Spleen (tissue), 7 donors: ENCODE measurements around the gene SEPHS1.

Experiments
- CTCF ChIP-seq, 11 experiments: fragments of 200-600 bp in 7 of 11; fragments of 450-650 bp in 4 of 11; sonication (generic) in 4 of 11; IDR thresholded peaks in 8 of 11; conservative IDR thresholded peaks in 3 of 11; 1 replicate in 7 of 11; 2 replicates in 4 of 11; pipeline versions ENCODE4 v1.4.0 to v1.8.0; 2016 to 2021; ENCODE audit warnings: antibody characterized with exemption in 11 of 11, inconsistent platforms in 4 of 11, mild to moderate bottlenecking in 1 of 11
- POLR2A ChIP-seq, 3 donors: fragments of 450-650 bp; IDR thresholded peaks; one replicate each; pipeline ENCODE4 v1.5.1; 2017; ENCODE audit warnings: antibody characterized with exemption in 3 of 3, mild to moderate bottlenecking in 1 of 3
- POLR2AphosphoS5 ChIP-seq, 3 donors: sonication (generic); formaldehyde crosslinking; IDR thresholded peaks; one replicate each; pipeline ENCODE4 v1.5.1; 2017; ENCODE audit warnings: antibody characterized with exemption in 3 of 3
- donor health status: DM: no; HTN: no; CAD: no; lungs with moderate emphysema.
- donor health status: DM: no; HTN: no; CAD: no.
- donor health status: DM: no; HTN: no; CAD: no.

GRCh38 chr10:13397052-13397451 is 49.0 kb upstream of the SEPHS1 start:
- TF ChIP-seq POLR2A (IDR thresholded peaks at IDR 0.05) (no peak), CTCF (IDR thresholded peaks at IDR 0.05 in 8 of 11, conservative IDR thresholded peaks at IDR 0.05 in 3 of 11) (no peak), POLR2AphosphoS5 (IDR thresholded peaks at IDR 0.05) (no peak)
